Stomach (tissue), 19 donors: ENCODE measurements around the gene OR6T1. TPM values are rescaled to one million over a fixed set of nuclear protein-coding genes. Genes with fewer than 3 reads are reported as not detected.

ENCODE experiments used
- DNase-seq, 2 donors: peaks; one replicate each; pipeline versions ENCODE4 v3.0.0 to v3.0.0-alpha.2; 2013 to 2019
- H3K27ac ChIP-seq, 5 donors: fragments of 200-600 bp in 4 of 5; sonication (generic) in 4 of 5; one replicate each; pipeline ENCODE4 v1.5.1; 2013 to 2019; ENCODE audit warnings: mild to moderate bottlenecking in 1 of 5, moderate library complexity in 1 of 5
- H3K27me3 ChIP-seq, 3 donors: fragments of 200-600 bp; sonication (generic); one replicate each; pipeline ENCODE4 v1.5.1; 2017 to 2019; ENCODE audit warnings: mixed run types in 1 of 3
- H3K36me3 ChIP-seq, 4 donors: fragments of 200-600 bp; sonication (generic); 1 replicate in 3 of 4; 2 replicates in 1 of 4; pipeline ENCODE4 v1.5.1; 2016 to 2019
- H3K4me1 ChIP-seq, 4 donors: fragments of 200-600 bp; sonication (generic); one replicate each; pipeline ENCODE4 v1.5.1; 2016 to 2019
- H3K4me3 ChIP-seq, 4 donors: fragments of 200-600 bp; sonication (generic) in 3 of 4; one replicate each; pipeline ENCODE4 v1.5.1; 2016 to 2019; ENCODE audit warnings: mild to moderate bottlenecking in 1 of 4
- H3K9me3 ChIP-seq, 4 donors: fragments of 200-600 bp; sonication (generic); one replicate each; pipeline ENCODE4 v1.5.1; 2016 to 2019
- CTCF ChIP-seq, 7 experiments: fragments of 450-650 bp in 4 of 7; fragments of 200-600 bp in 3 of 7; sonication (generic) in 3 of 7; IDR thresholded peaks; one replicate each; pipeline ENCODE4 v1.5.1; 2016 to 2019; ENCODE audit warnings: antibody characterized with exemption in 7 of 7, control low read depth in 2 of 7, mild to moderate bottlenecking in 1 of 7
- EP300 ChIP-seq: sonication (generic); formaldehyde crosslinking; IDR thresholded peaks from one replicate; pipeline ENCODE4 v1.6.1; 2017; ENCODE audit warnings: antibody characterized with exemption
- POLR2A ChIP-seq, 4 donors: fragments of 450-650 bp; IDR thresholded peaks; one replicate each; pipeline ENCODE4 v1.6.1; 2016; ENCODE audit warnings: antibody characterized with exemption in 4 of 4, control low read depth in 2 of 4, mild to moderate bottlenecking in 1 of 4, moderate library complexity in 1 of 4
- POLR2AphosphoS5 ChIP-seq, 3 donors: sonication (generic); formaldehyde crosslinking; IDR thresholded peaks; one replicate each; pipeline ENCODE4 v1.6.1; 2016; ENCODE audit warnings: antibody characterized with exemption in 3 of 3
- WGBS, 5 donors: extraction: QIAGEN DNeasy Blood & Tissue Kit in 3 of 5; methylation state at CpG; one replicate each; pipeline versions ENCODE4 v1.1.5 to v1.1.7; 2013 to 2018; 5-methylcytosine and 5-hydroxymethylcytosine counted together
- intact Hi-C: fragments of 100-400 bp; cut with DNase I; formaldehyde crosslinking; loops from one replicate; pipeline ENCODE4 v1.15.1; 2023; ENCODE audit warnings: low total_unique reads
- long read RNA-seq, 10 donors: transcript quantifications; one replicate each; lab custom pipeline, GENCODE V29; 2026
- polyA plus RNA-seq, 3 donors: library from polyadenylated mRNA; stranded (reverse); fragments of 200-250 nt; gene quantifications; one replicate each; pipeline ENCODE4 v1.2.3, GENCODE V29; 2013
- total RNA-seq, 5 donors: library from RNA; depleted of rRNA; stranded (reverse); fragments of >200 nt; gene quantifications; one replicate each; pipeline versions ENCODE4 v1.1.0 to v1.2.3, GENCODE V29; 2014 to 2016
- donor health status: healthy with polysubstance abuse.
- donor health status: Bipolar disorder and iron deficiency.
- donor health status: healthy.

Gene OR6T1
- not detected for total RNA-seq
- not detected for polyA plus RNA-seq
- long read RNA-seq, donor 1 = 0 reads
- long read RNA-seq, donor 2 = 0 reads
- long read RNA-seq, donor 3 = 0 reads
- long read RNA-seq, donor 4 = 0 reads
- long read RNA-seq, donor 5 = 0 reads
- long read RNA-seq, donor 6 = 0 reads
- long read RNA-seq, donor 7 = 0 reads
- long read RNA-seq, donor 8 = 0 reads
- long read RNA-seq, donor 9 = 0 reads
- long read RNA-seq, donor 10 = 0 reads

- DNase-seq = no peak
- Histone ChIP-seq H3K36me3 (no peaks in the 10 kb centered on the region), H3K9me3 (no peaks in the 10 kb centered on the region), H3K4me3 (no peak within 1 kb of the TSS), H3K4me1 (no peaks in the 10 kb centered on the region), H3K27me3 (no peaks in the 10 kb centered on the region), H3K27ac (no peak within 1 kb of the TSS)
- 83 to 88% (median 87%) methylated on average over 3 of the region's 3 CpGs for WGBS, 5 donors
- intact Hi-C loops = no loop called here
- TF ChIP-seq CTCF (IDR thresholded peaks at IDR 0.05) (no peak), POLR2A (IDR thresholded peaks at IDR 0.05) (no peak), EP300 (no peak), POLR2AphosphoS5 (IDR thresholded peaks at IDR 0.05) (no peak)
Observed at GRCh38 chr11:123943738-123944137, at the start of gene OR6T1. OR6T1 (minus strand) TSS chr11:123943838; CDS start chr11:123943838, 0 bp downstream.

- whole genome bisulfite sequencing, 5 donors = 80 to 93% (median 87%) methylated on average over 5 of the region's 5 CpGs
- no peaks in the 10 kb centered on the region for H3K4me1 ChIP-seq
- H3K27ac ChIP-seq = no peak overlapping the region
- no peaks in the 10 kb centered on the region for H3K36me3 ChIP-seq
- intact Hi-C loops = no loop called here
- no peaks in the 10 kb centered on the region for H3K27me3 ChIP-seq
- TF ChIP-seq POLR2AphosphoS5 (IDR thresholded peaks at IDR 0.05) = no peak
- no peak for TF ChIP-seq POLR2A (IDR thresholded peaks at IDR 0.05)
- no peak for TF ChIP-seq EP300
- no peak for TF ChIP-seq CTCF (IDR thresholded peaks at IDR 0.05)
- no peak for DNase-seq
- H3K4me3 ChIP-seq = no peak overlapping the region
- H3K9me3 ChIP-seq = peaks cover 0 to 5% (median under 1%) of the 10 kb centered on the region in 4 donors
Observed at GRCh38 chr11:123979311-123979710, 35.7 kb upstream of the OR6T1 start.

- Histone ChIP-seq H3K4me3 (no peak within 1 kb of the TSS), H3K36me3 (no peaks in the 10 kb centered on the region), H3K27me3 (no peaks in the 10 kb centered on the region), H3K9me3 (peaks cover 0 to 5% (median 0%) of the 10 kb centered on the region in 4 donors), H3K4me1 (no peaks in the 10 kb centered on the region), H3K27ac (no peak within 1 kb of the TSS)
- no peak for DNase-seq
- intact Hi-C loops = no loop called here
- TF ChIP-seq EP300 (no peak), POLR2A (IDR thresholded peaks at IDR 0.05) (no peak), POLR2AphosphoS5 (IDR thresholded peaks at IDR 0.05) (no peak), CTCF (IDR thresholded peaks at IDR 0.05) (no peak)
Observed at GRCh38 chr11:123977731-123978347, 34.2 kb upstream of the OR6T1 start, which contains the start of gene OR10S1. OR10S1 (minus strand) TSS chr11:123977781; CDS start chr11:123977664, 117 bp downstream.

- WGBS, 5 donors = 77 to 91% (median 89%) methylated on average over 17 to 18 of the region's 18 CpGs
- Histone ChIP-seq H3K4me1 (no peaks in the 10 kb centered on the region), H3K27me3 (no peaks in the 10 kb centered on the region), H3K9me3 (peaks cover 0 to 5% (median 0%) of the 10 kb centered on the region in 4 donors), H3K27ac (no peak overlapping the region), H3K4me3 (no peak overlapping the region), H3K36me3 (no peaks in the 10 kb centered on the region)
- TF ChIP-seq POLR2AphosphoS5 (IDR thresholded peaks at IDR 0.05) (no peak), POLR2A (IDR thresholded peaks at IDR 0.05) (no peak), EP300 (no peak), CTCF (IDR thresholded peaks at IDR 0.05) (no peak)
- intact Hi-C loops = no loop called here
- no peak for DNase-seq
Observed at GRCh38 chr11:123976770-123977560, 33.3 kb upstream of the OR6T1 start.
